ENCODE measurements around the gene SRSF2.
"Not testable (repeated sequence)": the region's sequence is repeated elsewhere in the genome, so short reads cannot be mapped to it uniquely, and the experiment has no call there.

SRSF2 gene

DNA sequence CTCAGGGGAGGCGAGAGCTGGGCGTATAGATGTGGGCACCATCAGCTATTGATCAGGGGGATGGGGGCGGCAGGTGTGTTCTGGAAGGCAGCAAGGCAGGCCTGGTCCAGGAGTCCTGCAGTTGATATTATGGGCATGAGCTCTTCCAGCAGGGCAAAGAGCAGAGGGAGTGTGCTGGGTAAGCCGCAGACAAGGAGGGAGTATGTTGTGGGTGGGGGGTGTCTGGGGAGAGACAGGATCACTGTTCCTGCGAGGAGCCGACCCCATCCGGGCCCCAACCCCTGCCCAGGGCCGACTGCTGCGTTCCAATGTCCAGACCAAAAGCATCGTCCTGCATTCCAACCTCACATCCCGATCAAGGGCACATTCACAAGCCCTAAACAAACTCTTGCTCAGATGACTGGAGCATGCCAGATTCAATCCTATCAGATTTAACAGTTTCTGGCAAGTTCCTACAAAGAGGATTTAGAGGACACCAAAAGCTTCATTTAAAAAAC is 35.6 kb downstream of the SRSF2 start:
- DNase-seq (ENCODE audit: insufficient read length, low spot score) (no peak), FAIRE-seq (no peak)
- TF ChIP-seq POLR2AphosphoS5 (IDR thresholded peaks at IDR 0.05; ENCODE audit: low read depth, low read length) (no peak), POU2F2 (IDR thresholded peaks at IDR 0.05; ENCODE audit: low read depth, low read length) (no peak), TAF1 (IDR thresholded peaks at IDR 0.05; ENCODE audit: low read depth, low read length) (no peak), POLR2A (IDR thresholded peaks at IDR 0.05; ENCODE audit: low read depth, low read length) (no peak), PAX5 (IDR thresholded peaks at IDR 0.05; ENCODE audit: insufficient read depth, low read length, severe bottlenecking) (no peak), SPI1 (IDR thresholded peaks at IDR 0.05; ENCODE audit: low read depth, low read length) (no peak)

DNA sequence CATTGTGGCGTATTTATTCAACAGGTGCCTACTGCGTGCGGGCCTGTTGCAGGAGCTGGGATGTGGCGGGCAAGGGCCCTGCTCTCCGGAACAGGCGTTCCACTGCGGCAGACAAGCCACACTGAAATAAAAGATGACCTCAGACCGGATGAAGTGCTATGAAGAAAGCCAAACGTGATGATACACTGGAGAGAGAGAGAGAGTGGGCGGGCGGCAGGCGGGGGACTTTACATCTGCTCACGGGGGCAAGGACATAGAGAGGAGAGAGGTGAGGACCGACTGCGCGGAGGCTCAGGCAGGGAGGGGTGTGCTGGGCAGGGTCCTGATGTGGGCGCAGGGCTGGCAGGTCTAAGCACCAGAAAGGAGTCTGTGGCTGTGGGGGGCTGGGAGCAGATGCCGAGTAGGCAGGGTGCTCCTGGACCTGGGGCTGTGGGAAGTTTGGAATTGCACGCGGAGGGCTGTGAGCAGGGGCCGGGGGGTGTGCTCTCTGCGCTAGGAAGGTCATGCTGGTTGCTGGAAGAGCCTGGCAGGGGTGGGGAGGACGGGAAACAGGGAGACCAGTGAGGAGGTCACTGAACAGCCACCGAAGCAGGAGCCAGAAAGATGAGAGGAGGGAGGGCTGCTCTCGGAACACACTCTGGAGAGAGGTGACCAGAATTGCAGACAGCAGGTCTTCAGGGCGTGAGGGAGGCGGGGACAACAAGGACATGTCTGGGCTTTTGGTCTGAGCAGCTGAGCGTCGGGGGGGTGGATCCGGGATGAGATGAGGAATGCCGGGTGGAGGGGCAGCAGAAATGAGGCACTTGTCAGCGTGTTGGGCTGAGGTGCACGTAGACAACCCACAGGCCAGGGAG is 36.3 kb downstream of the SRSF2 start:
- TF ChIP-seq POLR2A (IDR thresholded peaks at IDR 0.05; ENCODE audit: low read depth, low read length) (no peak), SPI1 (IDR thresholded peaks at IDR 0.05; ENCODE audit: low read depth, low read length) (no peak), TAF1 (IDR thresholded peaks at IDR 0.05; ENCODE audit: low read depth, low read length) (no peak), POU2F2 (IDR thresholded peaks at IDR 0.05; ENCODE audit: low read depth, low read length) (no peak), POLR2AphosphoS5 (IDR thresholded peaks at IDR 0.05; ENCODE audit: low read depth, low read length) (no peak), PAX5 (IDR thresholded peaks at IDR 0.05; ENCODE audit: insufficient read depth, low read length, severe bottlenecking) (no peak)
- DNase-seq (ENCODE audit: insufficient read length, low spot score), result no peak
- no peak for FAIRE-seq

DNA sequence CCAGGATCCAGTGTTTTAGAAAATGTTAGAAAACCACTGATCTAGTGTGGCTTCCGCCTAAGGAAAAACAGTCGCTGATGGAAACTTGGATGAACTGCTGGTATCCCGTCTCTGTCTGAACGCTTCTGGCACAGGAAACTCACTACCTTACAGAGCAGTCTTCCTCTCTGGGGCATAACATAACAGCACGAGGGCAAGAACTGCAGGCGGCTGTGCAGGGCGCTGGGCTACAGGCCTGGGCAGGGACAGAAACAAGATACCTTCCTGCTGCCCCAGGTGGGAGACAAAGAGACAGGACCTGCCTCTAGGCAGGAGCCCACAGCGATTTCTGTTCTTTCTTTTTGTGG is 36.9 kb downstream of the SRSF2 start:
- DNase-seq (ENCODE audit: insufficient read length, low spot score), result no peak
- no peak for FAIRE-seq
- TF ChIP-seq SPI1 (IDR thresholded peaks at IDR 0.05; ENCODE audit: low read depth, low read length) (no peak), POU2F2 (IDR thresholded peaks at IDR 0.05; ENCODE audit: low read depth, low read length) (no peak), POLR2A (IDR thresholded peaks at IDR 0.05; ENCODE audit: low read depth, low read length) (no peak), PAX5 (IDR thresholded peaks at IDR 0.05; ENCODE audit: insufficient read depth, low read length, severe bottlenecking) (no peak), TAF1 (IDR thresholded peaks at IDR 0.05; ENCODE audit: low read depth, low read length) (no peak), POLR2AphosphoS5 (IDR thresholded peaks at IDR 0.05; ENCODE audit: low read depth, low read length) (no peak)

DNA sequence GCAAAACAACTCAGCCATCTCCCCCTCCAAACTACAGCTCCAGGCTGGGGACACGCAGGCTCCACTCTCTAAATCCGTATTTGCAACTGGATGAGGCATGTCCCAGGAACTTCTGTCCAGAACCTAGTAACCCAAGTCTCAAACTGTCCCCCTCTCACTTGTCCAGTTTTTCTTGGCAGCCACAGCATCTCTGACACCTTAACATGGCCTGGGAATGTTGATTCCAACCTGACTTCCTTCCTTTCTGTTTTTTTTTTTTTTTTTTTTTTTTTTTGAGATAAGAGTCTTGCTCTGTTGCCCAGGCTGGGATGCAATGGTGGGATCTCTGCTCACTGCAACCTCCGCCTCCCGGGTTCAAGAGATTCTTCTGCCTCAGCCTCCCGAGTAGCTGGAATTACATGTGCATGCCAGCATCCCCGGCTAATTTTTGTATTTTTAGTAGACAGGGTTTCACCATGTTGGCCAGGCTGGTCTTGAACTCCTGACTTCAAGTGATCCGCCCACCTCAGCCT is 38.6 kb downstream of the SRSF2 start:
- FAIRE-seq; DNase-seq (ENCODE audit: insufficient read length, low spot score): not testable (repeated sequence)

DNA sequence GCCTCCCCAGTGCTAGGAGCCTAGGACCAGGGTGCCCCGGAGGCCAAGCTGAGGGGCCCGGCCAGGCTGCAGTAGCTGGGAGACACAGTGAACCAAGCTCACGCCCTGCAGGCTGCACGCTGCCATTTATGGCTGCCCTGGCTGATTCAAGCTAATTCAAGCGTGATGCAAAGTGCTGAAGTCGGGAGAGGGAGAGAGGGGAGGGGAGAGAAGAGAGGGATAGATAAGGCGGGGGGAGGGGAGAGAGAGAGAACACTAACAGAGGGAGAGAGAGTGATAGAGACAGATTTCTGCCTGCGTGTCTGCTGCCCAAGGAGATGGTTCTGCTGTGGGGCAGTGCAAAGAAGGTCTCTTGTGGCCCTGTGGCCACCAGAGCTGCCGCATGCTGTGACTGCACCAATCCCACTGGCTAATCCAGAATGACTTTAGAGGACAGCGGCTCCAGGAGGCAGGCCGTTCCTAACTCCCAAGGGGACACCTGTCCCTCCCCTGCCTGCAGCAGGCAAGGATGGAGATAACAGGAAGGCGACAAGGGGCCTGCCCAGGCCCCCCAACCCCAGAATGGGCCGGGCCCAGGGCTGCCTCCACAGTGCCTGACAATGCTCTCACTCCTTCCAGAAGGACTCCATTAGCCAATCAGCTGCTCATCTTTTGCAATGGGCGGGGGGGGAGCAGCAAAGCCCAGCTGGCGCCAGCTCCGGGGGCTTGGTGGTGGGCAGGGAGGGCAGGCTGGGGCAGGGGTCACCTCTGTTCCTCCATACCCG is 39.2 kb downstream of the SRSF2 start:
- DNase-seq (ENCODE audit: insufficient read length, low spot score) (no peak), FAIRE-seq (no peak)
- TF ChIP-seq POU2F2 (IDR thresholded peaks at IDR 0.05; ENCODE audit: low read depth, low read length) (no peak), PAX5 (IDR thresholded peaks at IDR 0.05; ENCODE audit: insufficient read depth, low read length, severe bottlenecking) (no peak), POLR2A (IDR thresholded peaks at IDR 0.05; ENCODE audit: low read depth, low read length) (no peak), POLR2AphosphoS5 (IDR thresholded peaks at IDR 0.05; ENCODE audit: low read depth, low read length) (no peak), SPI1 (IDR thresholded peaks at IDR 0.05; ENCODE audit: low read depth, low read length) (no peak)

DNA sequence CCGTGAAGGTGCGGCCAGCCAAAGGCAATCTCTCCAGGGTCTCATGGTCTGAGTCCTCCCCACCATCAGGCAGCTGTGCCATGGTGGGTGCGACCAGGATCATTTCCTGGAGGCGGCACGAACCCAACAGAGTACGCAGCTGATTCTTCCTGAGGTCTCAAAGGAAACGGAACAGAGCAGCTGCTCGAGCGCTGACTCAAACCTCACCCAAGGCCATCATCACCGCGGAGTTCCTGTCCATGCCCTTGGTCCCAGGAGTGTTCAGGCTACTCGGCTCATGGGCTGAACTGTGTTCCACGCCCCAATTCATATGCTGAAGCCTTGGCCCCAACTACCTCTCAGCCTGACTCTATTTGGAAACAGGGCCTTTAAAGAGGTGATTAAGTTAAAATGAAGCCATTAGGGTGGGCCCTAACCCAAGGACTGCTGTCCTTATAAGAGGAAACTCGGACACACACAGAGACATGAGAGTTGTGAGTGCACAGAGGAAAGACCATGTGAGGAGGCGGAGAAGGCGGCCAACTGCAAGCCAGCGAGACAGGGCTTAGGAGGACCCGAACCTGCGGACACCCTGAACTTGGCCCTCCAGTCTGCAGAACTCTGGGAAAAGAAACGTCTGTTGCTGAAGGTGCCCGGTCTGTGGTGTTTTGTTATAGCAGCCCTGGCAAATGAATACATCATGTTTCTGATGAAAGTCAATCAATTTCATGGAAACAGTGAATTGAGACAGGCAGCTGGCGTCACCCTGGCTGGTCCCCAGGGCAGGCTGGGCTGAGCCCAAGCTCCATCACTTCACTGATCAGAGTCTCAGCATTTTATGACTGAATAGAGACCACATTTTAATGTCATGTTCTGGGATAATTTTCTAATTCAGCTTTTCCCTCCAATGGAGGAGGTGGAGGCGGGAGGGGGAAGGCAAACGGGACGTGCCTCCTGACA is 40.1 kb downstream of the SRSF2 start:
- peak; percentile 79 for FAIRE-seq
- DNase-seq (ENCODE audit: insufficient read length, low spot score), result peak; percentile 55

DNA sequence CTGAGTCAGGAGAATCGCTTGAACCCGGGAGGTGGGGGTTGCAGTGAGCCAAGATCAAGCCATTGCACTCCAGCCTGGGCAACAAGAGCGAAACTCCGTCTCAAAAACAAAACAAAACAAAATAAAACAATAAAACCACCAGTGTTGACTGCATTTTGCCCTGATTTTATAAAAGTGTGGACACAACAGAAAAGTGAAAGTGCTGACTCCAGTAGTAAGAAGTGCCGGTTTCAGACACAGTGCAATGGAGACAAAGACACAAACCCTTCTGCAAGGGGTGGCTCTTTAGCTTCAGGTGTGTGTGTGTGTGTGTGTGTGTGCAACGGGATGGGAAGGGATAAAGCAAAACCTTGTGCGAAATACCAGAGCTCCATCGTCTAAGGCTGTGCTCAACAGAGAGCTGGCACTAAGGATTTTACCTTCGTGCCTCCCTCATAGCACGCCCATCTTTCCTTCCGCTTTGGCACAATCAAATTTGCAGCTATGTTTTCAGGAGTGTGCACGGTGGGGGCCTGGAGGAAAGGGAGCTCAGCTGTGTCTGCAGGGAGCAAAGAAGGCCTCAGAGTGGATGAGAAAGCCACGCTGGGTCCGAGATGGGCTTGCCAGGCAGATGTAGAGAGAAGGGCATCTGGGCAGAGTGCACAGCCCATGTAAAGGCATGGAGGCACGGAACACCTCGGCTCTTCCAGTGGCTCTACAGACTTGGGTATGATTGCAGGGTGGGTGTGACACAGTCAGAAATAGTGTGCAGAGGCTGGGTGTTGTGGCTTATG is 41.9 kb downstream of the SRSF2 start:
- no peak for DNase-seq (ENCODE audit: insufficient read length, low spot score)
- TF ChIP-seq POLR2A (IDR thresholded peaks at IDR 0.05; ENCODE audit: low read depth, low read length) (no peak), SPI1 (IDR thresholded peaks at IDR 0.05; ENCODE audit: low read depth, low read length) (no peak), PAX5 (IDR thresholded peaks at IDR 0.05; ENCODE audit: insufficient read depth, low read length, severe bottlenecking) (no peak), TAF1 (IDR thresholded peaks at IDR 0.05; ENCODE audit: low read depth, low read length) (no peak), POLR2AphosphoS5 (IDR thresholded peaks at IDR 0.05; ENCODE audit: low read depth, low read length) (no peak)
- no peak for FAIRE-seq

More for the DNA sequence above, 40.1 kb downstream of the SRSF2 start:
- TF ChIP-seq POLR2A (IDR thresholded peaks at IDR 0.05; ENCODE audit: low read depth, low read length), result no peak

DNA sequence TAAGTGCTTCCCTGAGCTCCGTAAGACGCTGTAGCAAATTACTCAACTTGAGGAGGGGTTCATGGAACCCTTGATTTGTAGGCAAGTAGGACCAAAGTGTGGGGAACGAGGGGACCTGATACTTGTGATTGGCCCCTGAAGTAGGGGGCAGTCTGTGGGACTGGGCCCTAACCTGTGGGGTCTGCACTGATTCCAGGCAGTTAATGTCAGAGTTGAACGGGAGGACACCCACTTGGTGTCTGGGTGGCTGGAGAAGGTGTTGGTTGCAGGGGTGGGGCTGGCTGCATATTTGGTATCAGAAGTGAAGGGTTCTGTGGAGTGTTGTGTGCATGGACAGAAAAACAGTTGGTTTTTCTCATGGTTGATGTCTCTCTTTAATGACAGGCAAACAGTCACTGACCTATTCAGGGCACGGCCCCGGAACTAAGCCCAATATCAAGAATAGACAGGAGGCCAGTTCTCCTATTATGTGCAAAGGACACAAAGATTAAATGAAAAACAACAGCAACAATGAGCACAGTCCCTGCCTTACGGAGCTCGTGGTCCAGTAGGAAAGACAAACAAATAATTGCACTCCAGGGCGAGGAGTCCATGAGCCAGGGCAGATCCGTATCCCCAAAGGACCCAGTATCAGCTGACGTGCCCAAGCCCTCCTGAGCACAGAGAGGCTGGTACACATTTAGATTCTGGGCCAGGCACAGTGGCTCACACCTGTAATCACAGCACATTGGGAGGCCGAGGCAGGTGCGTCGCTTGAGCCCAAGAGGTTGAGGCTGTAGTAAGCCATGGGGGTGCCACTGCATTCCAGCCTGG is 45.5 kb downstream of the SRSF2 start:
- FAIRE-seq (no peak), DNase-seq (ENCODE audit: insufficient read length, low spot score) (no peak)
- no peak for TF ChIP-seq SPI1 (IDR thresholded peaks at IDR 0.05; ENCODE audit: low read depth, low read length)
- no peak for TF ChIP-seq POLR2A (IDR thresholded peaks at IDR 0.05; ENCODE audit: low read depth, low read length)
